BLaER1 (cell line): Measurements from ENCODE around the gene RNU1-4.
A peak's percentile ranks its signal among the peaks of the same experiment; 100 is the strongest.
"Not testable (repeated sequence)": the region's sequence is repeated elsewhere in the genome, so short reads cannot be mapped to it uniquely, and the experiment has no call there.

ENCODE experiments used
- H3K27ac ChIP-seq: shearing (Covaris generic); formaldehyde crosslinking; 2 replicates; pipeline ENCODE4 v1.8.1; 2022
- H3K27me3 ChIP-seq: shearing (Covaris generic); formaldehyde crosslinking; 2 replicates; pipeline ENCODE4 v1.8.1; 2022
- H3K36me3 ChIP-seq: shearing (Covaris generic); formaldehyde crosslinking; 2 replicates; pipeline ENCODE4 v1.8.1; 2022
- H3K4me1 ChIP-seq: shearing (Covaris generic); formaldehyde crosslinking; 2 replicates; pipeline ENCODE4 v1.8.1; 2022
- H3K4me2 ChIP-seq: shearing (Covaris generic); formaldehyde crosslinking; 2 replicates; pipeline ENCODE4 v1.8.1; 2022
- H3K4me3 ChIP-seq: shearing (Covaris generic); formaldehyde crosslinking; 2 replicates; pipeline ENCODE4 v1.8.1; 2022
- H3K9ac ChIP-seq: shearing (Covaris generic); formaldehyde crosslinking; 2 replicates; pipeline ENCODE4 v1.8.1; 2022
- H3K9me3 ChIP-seq: shearing (Covaris generic); formaldehyde crosslinking; 2 replicates; pipeline ENCODE4 v1.8.1; 2022
- H4K20me1 ChIP-seq: shearing (Covaris generic); formaldehyde crosslinking; 2 replicates; pipeline ENCODE4 v1.8.1; 2022

RNU1-4 gene

GRCh38 chr1:16703602-16704001, 36.7 kb upstream of the RNU1-4 start:
- peaks cover 12% of the 10 kb centered on the region for H3K27me3 ChIP-seq
- H3K4me3 ChIP-seq, H3K9ac ChIP-seq, H3K36me3 ChIP-seq, H3K9me3 ChIP-seq, H3K4me1 ChIP-seq, H3K4me2 ChIP-seq, H4K20me1 ChIP-seq, H3K27ac ChIP-seq: not testable (repeated sequence)

- not testable (repeated sequence) for H3K4me2 ChIP-seq, H3K4me3 ChIP-seq, H3K27ac ChIP-seq, H3K36me3 ChIP-seq, H3K9me3 ChIP-seq, H4K20me1 ChIP-seq, H3K4me1 ChIP-seq, H3K9ac ChIP-seq
- peaks cover 12% of the 10 kb centered on the region for H3K27me3 ChIP-seq
These were observed 36.2 kb upstream of the RNU1-4 start for GRCh38 chr1:16704076-16704475.

GRCh38 chr1:16704502-16705100, 35.7 kb upstream of the RNU1-4 start:
- not testable (repeated sequence) for H3K4me2 ChIP-seq, H3K27me3 ChIP-seq, H3K27ac ChIP-seq, H3K36me3 ChIP-seq, H3K4me3 ChIP-seq, H4K20me1 ChIP-seq, H3K9me3 ChIP-seq, H3K4me1 ChIP-seq, H3K9ac ChIP-seq

- not testable (repeated sequence) for H3K9me3 ChIP-seq, H4K20me1 ChIP-seq, H3K4me3 ChIP-seq
These were observed 34.0 kb upstream of the RNU1-4 start for GRCh38 chr1:16706302-16706701.

GRCh38 chr1:16707130-16708093, 32.9 kb upstream of the RNU1-4 start:
- not testable (repeated sequence) for H3K4me1 ChIP-seq, H4K20me1 ChIP-seq, H3K36me3 ChIP-seq, H3K9ac ChIP-seq, H3K27me3 ChIP-seq, H3K9me3 ChIP-seq, H3K27ac ChIP-seq, H3K4me3 ChIP-seq
- H3K4me2 ChIP-seq: peak overlapping the region; percentile 36; the same call in 1 of the 2 replicates

More at GRCh38 chr1:16706302-16706701, 34.0 kb upstream of the RNU1-4 start:
- H3K4me1 ChIP-seq, H3K9ac ChIP-seq, H3K4me2 ChIP-seq, H3K27me3 ChIP-seq, H3K27ac ChIP-seq, H3K36me3 ChIP-seq: not testable (repeated sequence)

- H3K27me3 ChIP-seq, H4K20me1 ChIP-seq, H3K36me3 ChIP-seq, H3K9ac ChIP-seq, H3K4me3 ChIP-seq, H3K9me3 ChIP-seq, H3K27ac ChIP-seq, H3K4me2 ChIP-seq, H3K4me1 ChIP-seq: not testable (repeated sequence)
These were observed 31.6 kb upstream of the RNU1-4 start for GRCh38 chr1:16708704-16709103.

- H3K4me1 ChIP-seq, H4K20me1 ChIP-seq, H3K36me3 ChIP-seq, H3K27ac ChIP-seq, H3K27me3 ChIP-seq, H3K9me3 ChIP-seq, H3K4me3 ChIP-seq, H3K9ac ChIP-seq, H3K4me2 ChIP-seq: not testable (repeated sequence)
These were observed 30.6 kb upstream of the RNU1-4 start for GRCh38 chr1:16709659-16710087.

- H3K4me1 ChIP-seq, H4K20me1 ChIP-seq, H3K36me3 ChIP-seq, H3K9ac ChIP-seq, H3K9me3 ChIP-seq, H3K27ac ChIP-seq, H3K4me3 ChIP-seq, H3K27me3 ChIP-seq, H3K4me2 ChIP-seq: not testable (repeated sequence)
These were observed 29.7 kb upstream of the RNU1-4 start for GRCh38 chr1:16710618-16711017.

GRCh38 chr1:16712131-16712530, 28.2 kb upstream of the RNU1-4 start:
- H3K4me2 ChIP-seq, H3K9me3 ChIP-seq, H3K4me3 ChIP-seq, H3K4me1 ChIP-seq, H4K20me1 ChIP-seq, H3K9ac ChIP-seq, H3K36me3 ChIP-seq, H3K27ac ChIP-seq, H3K27me3 ChIP-seq: not testable (repeated sequence)

GRCh38 chr1:16712582-16712981, 27.7 kb upstream of the RNU1-4 start:
- not testable (repeated sequence) for H3K4me1 ChIP-seq, H4K20me1 ChIP-seq, H3K27ac ChIP-seq, H3K36me3 ChIP-seq, H3K9ac ChIP-seq, H3K4me3 ChIP-seq, H3K9me3 ChIP-seq, H3K4me2 ChIP-seq
- peaks cover 13% of the 10 kb centered on the region; the same call in 1 of the 2 replicates for H3K27me3 ChIP-seq

GRCh38 chr1:16712984-16713383, 27.3 kb upstream of the RNU1-4 start:
- not testable (repeated sequence) for H3K36me3 ChIP-seq, H3K27ac ChIP-seq, H3K4me2 ChIP-seq, H4K20me1 ChIP-seq, H3K9ac ChIP-seq, H3K4me3 ChIP-seq, H3K9me3 ChIP-seq, H3K4me1 ChIP-seq
- peaks cover 16% of the 10 kb centered on the region; the same call in 1 of the 2 replicates for H3K27me3 ChIP-seq

GRCh38 chr1:16713480-16713879, 26.8 kb upstream of the RNU1-4 start:
- H3K36me3 ChIP-seq, H3K27ac ChIP-seq, H3K4me3 ChIP-seq, H4K20me1 ChIP-seq, H3K4me2 ChIP-seq, H3K9ac ChIP-seq, H3K4me1 ChIP-seq, H3K9me3 ChIP-seq: not testable (repeated sequence)
- peaks cover 16% of the 10 kb centered on the region; the same call in 1 of the 2 replicates for H3K27me3 ChIP-seq
